H9 (cell line): Measurements from ENCODE around the gene PTPRN2. TPM values are rescaled to one million over a fixed set of nuclear protein-coding genes. Genes with fewer than 3 reads are reported as not detected.

Experiments used
- DNase-seq: peaks from one replicate; pipeline ENCODE4 v3.0.0-alpha.2; 2017
- H2AFZ ChIP-seq: one replicate; pipeline ENCODE4 v1.6.1; 2013; ENCODE audit warnings: mild to moderate bottlenecking, low read length, control low read depth, moderate library complexity
- H2AK5ac ChIP-seq: 2 replicates; pipeline ENCODE4 v1.6.1; 2013; ENCODE audit warnings: low read length, control low read depth, mixed read lengths; ENCODE audit not compliant: insufficient read length
- H2BK120ac ChIP-seq: one replicate; pipeline ENCODE4 v1.6.1; 2013; ENCODE audit warnings: low read depth, mild to moderate bottlenecking, low read length, control low read depth, inconsistent platforms; ENCODE audit not compliant: poor library complexity, severe bottlenecking
- H2BK12ac ChIP-seq: 2 replicates; pipeline ENCODE4 v1.6.1; 2013; ENCODE audit warnings: low read length, control low read depth, mixed read lengths, low read depth; ENCODE audit not compliant: insufficient read length
- H2BK15ac ChIP-seq: 2 replicates; pipeline ENCODE4 v1.6.1; 2013; ENCODE audit warnings: low read depth, low read length, control low read depth
- H2BK20ac ChIP-seq: one replicate; pipeline ENCODE4 v1.6.1; 2013; ENCODE audit warnings: low read depth, mild to moderate bottlenecking, low read length, control low read depth, inconsistent platforms; ENCODE audit not compliant: poor library complexity, severe bottlenecking
- H2BK5ac ChIP-seq: 2 replicates; pipeline ENCODE4 v1.6.1; 2013; ENCODE audit warnings: low read length, control low read depth, mixed read lengths; ENCODE audit not compliant: insufficient read length
- H3K14ac ChIP-seq: 2 replicates; pipeline ENCODE4 v1.6.1; 2013; ENCODE audit warnings: low read length, control low read depth; ENCODE audit not compliant: insufficient read depth
- H3K18ac ChIP-seq: 2 replicates; pipeline ENCODE4 v1.6.1; 2013; ENCODE audit warnings: low read depth, mild to moderate bottlenecking, mixed read lengths, low read length, control low read depth; ENCODE audit not compliant: insufficient read length
- H3K23ac ChIP-seq: 2 replicates; pipeline ENCODE4 v1.6.1; 2013; ENCODE audit warnings: low read length, control low read depth, mixed read lengths, low read depth; ENCODE audit not compliant: insufficient read length
- H3K23me2 ChIP-seq: 2 replicates; pipeline ENCODE4 v1.6.1; 2013; ENCODE audit warnings: low read depth, mild to moderate bottlenecking, mixed read lengths, low read length, control low read depth; ENCODE audit not compliant: insufficient read length, poor library complexity, severe bottlenecking
- H3K27ac ChIP-seq: 2 replicates; pipeline ENCODE4 v1.5.1; 2013; ENCODE audit warnings: low read length, control low read depth, mixed read lengths, low read depth; ENCODE audit not compliant: insufficient read length
- H3K27me3 ChIP-seq: 2 replicates; pipeline ENCODE4 v1.6.1; 2013; ENCODE audit warnings: low read length, control low read depth, inconsistent platforms; ENCODE audit not compliant: insufficient read depth
- H3K4ac ChIP-seq: 2 replicates; pipeline ENCODE4 v1.6.1; 2013; ENCODE audit warnings: low read depth, mild to moderate bottlenecking, control low read depth, inconsistent platforms, low read length, moderate library complexity
- H3K4me1 ChIP-seq: 2 replicates; pipeline ENCODE4 v1.6.1; 2013; ENCODE audit warnings: low read length, control low read depth, inconsistent platforms; ENCODE audit not compliant: insufficient read depth
- H3K4me2 ChIP-seq: 2 replicates; pipeline ENCODE4 v1.6.1; 2013; ENCODE audit warnings: low read length, control low read depth, mixed read lengths; ENCODE audit not compliant: insufficient read length, insufficient read depth
- H3K56ac ChIP-seq: 2 replicates; pipeline ENCODE4 v1.6.1; 2013; ENCODE audit warnings: low read depth, mild to moderate bottlenecking, mixed read lengths, low read length, control low read depth; ENCODE audit not compliant: insufficient read length
- H3K79me1 ChIP-seq: 2 replicates; pipeline ENCODE4 v1.6.1; 2013; ENCODE audit warnings: low read depth, mild to moderate bottlenecking, moderate library complexity, low read length, control low read depth, inconsistent platforms; ENCODE audit not compliant: insufficient read depth, poor library complexity, severe bottlenecking
- H3K79me2 ChIP-seq: 2 replicates; pipeline ENCODE4 v1.6.1; 2013; ENCODE audit warnings: low read length, control low read depth, inconsistent platforms; ENCODE audit not compliant: insufficient read depth
- H3K9ac ChIP-seq: 2 replicates; pipeline ENCODE4 v1.6.1; 2013; ENCODE audit warnings: low read length, control low read depth, mixed read lengths; ENCODE audit not compliant: insufficient read length; ENCODE audit errors: extremely low read depth
- H3K9me3 ChIP-seq: one replicate; pipeline ENCODE4 v1.6.1; 2013; ENCODE audit warnings: low read depth, low read length, inconsistent platforms; ENCODE audit not compliant: control insufficient read depth
- H3T11ph ChIP-seq: one replicate; pipeline ENCODE4 v1.6.1; 2013; ENCODE audit warnings: mild to moderate bottlenecking, low read length, control low read depth, inconsistent platforms
- H4K20me1 ChIP-seq: one replicate; pipeline ENCODE4 v1.6.1; 2013; ENCODE audit not compliant: control insufficient read depth, insufficient read length, insufficient read depth
- H4K5ac ChIP-seq: 2 replicates; pipeline ENCODE4 v1.6.1; 2013; ENCODE audit warnings: low read depth, mild to moderate bottlenecking, mixed read lengths, low read length, control low read depth; ENCODE audit not compliant: insufficient read length
- H4K8ac ChIP-seq: replicated peaks from 2 replicates; pipeline ENCODE4 v1.6.1; 2013; ENCODE audit warnings: low read length, control low read depth, mixed read lengths, low read depth; ENCODE audit not compliant: insufficient read length
- H4K91ac ChIP-seq: 2 replicates; pipeline ENCODE4 v1.6.1; 2013; ENCODE audit warnings: low read depth, mild to moderate bottlenecking, moderate library complexity, mixed read lengths, low read length, control low read depth; ENCODE audit not compliant: insufficient read length
- H3K27ac Mint-ChIP-seq, 3 experiments: 2 replicates in 2 of 3; 3 replicates in 1 of 3; pipeline ENCODE4 v1.8.0; 2020 to 2021; ENCODE audit warnings: mixed read lengths in 3 of 3, mild to moderate bottlenecking in 1 of 3, moderate library complexity in 1 of 3
- H3K27me3 Mint-ChIP-seq: 2 replicates; pipeline ENCODE4 v1.8.0; 2021; ENCODE audit warnings: low read depth, mild to moderate bottlenecking, moderate library complexity, mixed read lengths
- H3K36me3 Mint-ChIP-seq, 3 experiments: 2 replicates in 2 of 3; 3 replicates in 1 of 3; pipeline ENCODE4 v1.8.0; 2020 to 2021; ENCODE audit warnings: low read depth in 3 of 3, mixed read lengths in 3 of 3; ENCODE audit not compliant: insufficient read depth in 1 of 3
- H3K4me1 Mint-ChIP-seq, 2 experiments: 2 replicates each; pipeline ENCODE4 v1.8.0; 2020; ENCODE audit warnings: mixed read lengths in 2 of 2
- H3K4me3 Mint-ChIP-seq, 2 experiments: 2 replicates in 1 of 2; 3 replicates in 1 of 2; pipeline ENCODE4 v1.8.0; 2020 to 2021; ENCODE audit warnings: mild to moderate bottlenecking in 2 of 2, mixed read lengths in 2 of 2, moderate library complexity in 1 of 2
- H3K9me3 Mint-ChIP-seq, 2 experiments: 2 replicates in 1 of 2; 3 replicates in 1 of 2; pipeline ENCODE4 v1.8.0; 2020; ENCODE audit warnings: mild to moderate bottlenecking in 2 of 2, mixed read lengths in 2 of 2, moderate library complexity in 1 of 2
- CTCF ChIP-seq: fragments of 200-600 bp; sonication (generic); conservative IDR thresholded peaks from 3 replicates; pipeline ENCODE4 v1.8.0; 2021; ENCODE audit warnings: antibody characterized with exemption, mild to moderate bottlenecking
- WGBS: extraction: QIAGEN DNeasy Blood & Tissue Kit; methylation state at CpG from one replicate; pipeline ENCODE4 v1.1.7; 2013; ENCODE audit warnings: missing lambda C conversion rate, low lambda C conversion rate, mixed read lengths; ENCODE audit not compliant: insufficient read length; ENCODE audit errors: extremely low coverage; 5-methylcytosine and 5-hydroxymethylcytosine counted together
- total RNA-seq: library from RNA; stranded (reverse); gene quantifications from 2 replicates; pipeline ENCODE4 v1.2.1, GENCODE V29; 2021

PTPRN2 gene
- total RNA-seq, 1 experiment from 2014 or later, result 5.2 TPM

DNA sequence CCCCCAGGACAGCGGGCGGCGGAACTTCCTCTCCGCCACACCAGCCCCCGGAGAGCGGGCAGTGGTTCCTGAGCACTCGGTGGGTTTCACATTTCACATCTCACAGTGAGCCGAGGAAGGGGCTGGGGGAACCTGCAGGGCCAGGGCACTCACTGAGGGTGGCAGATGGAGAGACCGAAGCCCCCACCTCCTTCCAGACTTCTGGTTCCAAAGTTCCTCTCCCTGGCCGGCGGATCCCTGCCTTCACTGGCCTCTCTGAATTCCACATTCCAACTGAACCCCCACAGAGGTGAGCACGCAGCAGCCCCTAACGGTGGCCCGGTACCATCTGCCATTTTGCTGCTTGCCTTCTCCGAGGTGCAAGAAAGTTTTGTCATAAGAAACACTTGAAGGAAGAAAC lies 461.0 kb downstream of the PTPRN2 start:
- H4K91ac ChIP-seq, result no peak overlapping the region
- TF ChIP-seq CTCF, result no peak
- no peak overlapping the region for H2BK120ac ChIP-seq
- no peak overlapping the region for H3K14ac ChIP-seq
- no peak overlapping the region for H3K4ac ChIP-seq
- H4K20me1 ChIP-seq, result no peaks in the 10 kb centered on the region
- no peak for DNase-seq
- no peak overlapping the region for H3K56ac ChIP-seq
- no peak overlapping the region for H3K18ac ChIP-seq
- H3K4me1 ChIP-seq, result no peaks in the 10 kb centered on the region
- no peak overlapping the region for H3T11ph ChIP-seq
- no peak overlapping the region for H3K9ac ChIP-seq
- H2BK5ac ChIP-seq, result no peak overlapping the region
- H3K9me3 ChIP-seq, result no peaks in the 10 kb centered on the region
- no peak overlapping the region for H3K4me2 ChIP-seq
- H3K27me3 Mint-ChIP-seq, result no peaks in the 10 kb centered on the region; the same call in 1 of the 2 replicates
- WGBS, result no CpG with 5 or more reads among the region's 15 CpGs
- no peak overlapping the region for H2AK5ac ChIP-seq
- H2BK15ac ChIP-seq, result no peak overlapping the region
- no peaks in the 10 kb centered on the region for H3K79me2 ChIP-seq
- H4K8ac ChIP-seq, result no peak overlapping the region
- no peak overlapping the region for H3K27ac ChIP-seq
- H3K4me1 Mint-ChIP-seq, result no peaks in the 10 kb centered on the region; a peak in 1 of 4 replicates
- H3K23me2 ChIP-seq, result peaks cover 3% of the 10 kb centered on the region
- peaks cover 14 to 18% of the 10 kb centered on the region in 2 experiments; a peak in 4 of 5 replicates for H3K9me3 Mint-ChIP-seq
- no peak overlapping the region for H2BK20ac ChIP-seq
- no peak overlapping the region for H3K23ac ChIP-seq
- peaks cover 0 to 5% (median 3%) of the 10 kb centered on the region in 3 experiments; a peak in 3 of 7 replicates for H3K36me3 Mint-ChIP-seq
- no peak overlapping the region for H3K27ac Mint-ChIP-seq
- no peaks in the 10 kb centered on the region for H3K27me3 ChIP-seq
- H3K79me1 ChIP-seq, result no peaks in the 10 kb centered on the region
- no peak overlapping the region for H2BK12ac ChIP-seq
- no peak overlapping the region for H3K4me3 Mint-ChIP-seq
- H4K5ac ChIP-seq, result no peak overlapping the region
- H2AFZ ChIP-seq, result no peak overlapping the region
